GM18951 (cell line): ENCODE measurements around the gene TP53.
A peak's percentile ranks its signal among the peaks of the same experiment; 100 is the strongest.
"Not testable (repeated sequence)": the region's sequence is repeated elsewhere in the genome, so short reads cannot be mapped to it uniquely, and the experiment has no call there.

Source experiments
- POLR2A ChIP-seq: IDR thresholded peaks from 4 replicates; pipeline ENCODE4 v1.6.1; 2011; ENCODE audit warnings: mild to moderate bottlenecking; ENCODE audit not compliant: insufficient read length, insufficient read depth; ENCODE audit errors: extremely low read depth
- in situ Hi-C: fragments of 300-500 bp; cut with MboI; formaldehyde crosslinking; loops from one replicate; pipeline ENCODE4 v1.12.0; 2022; ENCODE audit warnings: low sequenced_read_pairs, mixed read lengths, inconsistent platforms; ENCODE audit not compliant: unreplicated experiment

The TP53 gene

GRCh38 chr17:7627250-7628121, 59.8 kb downstream of the TP53 start, which contains the start of gene SAT2:
Gene SAT2, minus strand, starts transcription at chr17:7627821. Its CDS starts 186 bp downstream, at chr17:7627635.
- in situ Hi-C loops, result no loop called here
- TF ChIP-seq POLR2A, result peak; percentile 74

GRCh38 chr17:7626956-7627249, 60.4 kb downstream of the TP53 start:
- TF ChIP-seq POLR2A, result no peak
- in situ Hi-C loops, result no loop called here

- in situ Hi-C loops, result no loop called here
These were observed 61.0 kb downstream of the TP53 start for GRCh38 chr17:7626307-7626706.

GRCh38 chr17:7625749-7626148, 61.5 kb downstream of the TP53 start:
- in situ Hi-C loops, result not testable (repeated sequence)

More at GRCh38 chr17:7626307-7626706, 61.0 kb downstream of the TP53 start:
- no peak for TF ChIP-seq POLR2A

GRCh38 chr17:7623661-7624060, 63.6 kb downstream of the TP53 start:
- in situ Hi-C loops, result no loop called here
- no peak for TF ChIP-seq POLR2A

GRCh38 chr17:7620835-7621234, 66.5 kb downstream of the TP53 start:
- TF ChIP-seq POLR2A, result no peak
- in situ Hi-C loops, result no loop called here

- in situ Hi-C loops, result no loop called here
- TF ChIP-seq POLR2A, result no peak
These were observed 68.7 kb downstream of the TP53 start for GRCh38 chr17:7618608-7619007.
